ENCODE data around the gene DYNLL2.

DNA sequence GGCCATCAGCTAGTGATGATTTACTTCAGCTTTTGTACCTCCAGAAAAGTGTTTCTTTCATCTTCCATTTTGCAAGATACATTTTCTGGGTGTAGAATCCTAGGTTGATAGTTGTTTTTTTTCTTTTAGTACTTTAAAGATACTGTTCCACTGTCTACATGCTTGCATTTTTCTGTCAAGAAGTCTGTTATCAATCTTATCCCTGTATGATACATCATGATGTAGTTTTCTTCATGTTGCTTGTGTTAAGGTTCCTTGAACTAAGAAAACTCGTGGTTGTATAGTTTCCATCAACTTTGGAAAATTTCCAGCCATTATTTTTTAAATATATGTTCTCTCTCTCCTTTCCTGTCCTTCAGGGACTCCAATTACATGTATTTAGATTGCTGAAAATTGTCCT, 24.1 kb downstream of the DYNLL2 start:
- TF ChIP-seq POLR2AphosphoS5 (IDR thresholded peaks at IDR 0.05; ENCODE audit: low read depth, low read length): no peak
- TF ChIP-seq, protein P1, sequence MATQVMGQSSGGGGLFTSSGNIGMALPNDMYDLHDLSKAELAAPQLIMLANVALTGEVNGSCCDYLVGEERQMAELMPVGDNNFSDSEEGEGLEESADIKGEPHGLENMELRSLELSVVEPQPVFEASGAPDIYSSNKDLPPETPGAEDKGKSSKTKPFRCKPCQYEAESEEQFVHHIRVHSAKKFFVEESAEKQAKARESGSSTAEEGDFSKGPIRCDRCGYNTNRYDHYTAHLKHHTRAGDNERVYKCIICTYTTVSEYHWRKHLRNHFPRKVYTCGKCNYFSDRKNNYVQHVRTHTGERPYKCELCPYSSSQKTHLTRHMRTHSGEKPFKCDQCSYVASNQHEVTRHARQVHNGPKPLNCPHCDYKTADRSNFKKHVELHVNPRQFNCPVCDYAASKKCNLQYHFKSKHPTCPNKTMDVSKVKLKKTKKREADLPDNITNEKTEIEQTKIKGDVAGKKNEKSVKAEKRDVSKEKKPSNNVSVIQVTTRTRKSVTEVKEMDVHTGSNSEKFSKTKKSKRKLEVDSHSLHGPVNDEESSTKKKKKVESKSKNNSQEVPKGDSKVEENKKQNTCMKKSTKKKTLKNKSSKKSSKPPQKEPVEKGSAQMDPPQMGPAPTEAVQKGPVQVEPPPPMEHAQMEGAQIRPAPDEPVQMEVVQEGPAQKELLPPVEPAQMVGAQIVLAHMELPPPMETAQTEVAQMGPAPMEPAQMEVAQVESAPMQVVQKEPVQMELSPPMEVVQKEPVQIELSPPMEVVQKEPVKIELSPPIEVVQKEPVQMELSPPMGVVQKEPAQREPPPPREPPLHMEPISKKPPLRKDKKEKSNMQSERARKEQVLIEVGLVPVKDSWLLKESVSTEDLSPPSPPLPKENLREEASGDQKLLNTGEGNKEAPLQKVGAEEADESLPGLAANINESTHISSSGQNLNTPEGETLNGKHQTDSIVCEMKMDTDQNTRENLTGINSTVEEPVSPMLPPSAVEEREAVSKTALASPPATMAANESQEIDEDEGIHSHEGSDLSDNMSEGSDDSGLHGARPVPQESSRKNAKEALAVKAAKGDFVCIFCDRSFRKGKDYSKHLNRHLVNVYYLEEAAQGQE (IDR thresholded peaks at IDR 0.05; ENCODE audit: insufficient read depth in 1 of 2, low read depth in 2 of 2, low read length in 2 of 2): no peak
